ENCODE measurements around the gene KRIT1.

KRIT1 gene

DNA sequence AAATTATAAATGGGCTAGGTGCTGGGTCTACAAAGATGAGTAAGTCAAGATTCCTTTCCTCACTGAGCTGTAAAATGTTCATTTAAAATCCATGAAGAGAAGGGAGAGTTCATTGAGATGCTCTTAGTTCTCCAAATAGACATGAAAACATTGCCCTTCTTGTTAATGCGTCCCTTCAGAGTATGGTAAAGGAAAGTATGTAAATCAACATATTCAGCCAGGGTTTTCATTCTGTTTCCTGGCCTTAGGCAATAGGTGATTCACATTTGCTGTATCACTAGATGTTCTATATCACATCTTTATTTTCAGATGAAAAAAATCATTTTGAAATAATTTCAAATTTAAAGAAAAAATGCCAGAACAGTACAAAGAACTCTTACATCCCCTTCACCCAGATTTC, 5.5 kb upstream of the KRIT1 start:
- no peak for DNase-seq (ENCODE audit: low spot score)
- in situ Hi-C loops (cut with MboI; ENCODE audit: low sequenced_read_pairs, unreplicated experiment), result no loop called here
- TF ChIP-seq, protein P1, sequence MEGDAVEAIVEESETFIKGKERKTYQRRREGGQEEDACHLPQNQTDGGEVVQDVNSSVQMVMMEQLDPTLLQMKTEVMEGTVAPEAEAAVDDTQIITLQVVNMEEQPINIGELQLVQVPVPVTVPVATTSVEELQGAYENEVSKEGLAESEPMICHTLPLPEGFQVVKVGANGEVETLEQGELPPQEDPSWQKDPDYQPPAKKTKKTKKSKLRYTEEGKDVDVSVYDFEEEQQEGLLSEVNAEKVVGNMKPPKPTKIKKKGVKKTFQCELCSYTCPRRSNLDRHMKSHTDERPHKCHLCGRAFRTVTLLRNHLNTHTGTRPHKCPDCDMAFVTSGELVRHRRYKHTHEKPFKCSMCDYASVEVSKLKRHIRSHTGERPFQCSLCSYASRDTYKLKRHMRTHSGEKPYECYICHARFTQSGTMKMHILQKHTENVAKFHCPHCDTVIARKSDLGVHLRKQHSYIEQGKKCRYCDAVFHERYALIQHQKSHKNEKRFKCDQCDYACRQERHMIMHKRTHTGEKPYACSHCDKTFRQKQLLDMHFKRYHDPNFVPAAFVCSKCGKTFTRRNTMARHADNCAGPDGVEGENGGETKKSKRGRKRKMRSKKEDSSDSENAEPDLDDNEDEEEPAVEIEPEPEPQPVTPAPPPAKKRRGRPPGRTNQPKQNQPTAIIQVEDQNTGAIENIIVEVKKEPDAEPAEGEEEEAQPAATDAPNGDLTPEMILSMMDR (IDR thresholded peaks at IDR 0.05; ENCODE audit: borderline replicate concordance, control extremely low read depth, extremely low read depth, insufficient read depth, missing control alignments), result no peak

DNA sequence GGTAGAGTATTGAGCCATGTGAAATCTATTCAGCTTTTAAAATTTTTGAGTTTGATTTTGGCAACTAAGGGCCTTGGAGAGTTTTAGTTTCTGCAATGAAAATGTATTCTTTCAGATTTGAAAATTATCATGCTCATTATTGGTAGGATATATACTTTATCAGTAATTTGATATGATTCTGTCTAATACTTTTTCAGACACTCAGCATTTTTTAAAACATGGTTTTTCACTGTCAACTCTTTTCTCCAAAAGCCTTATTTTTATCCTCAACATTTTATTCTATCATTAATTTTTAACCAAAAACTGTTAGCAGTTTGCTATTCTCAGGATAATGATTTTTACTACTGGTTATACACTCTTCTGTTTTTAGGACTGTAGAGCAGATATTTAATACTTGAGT, 4.9 kb upstream of the KRIT1 start:
- TF ChIP-seq, protein P1 (IDR thresholded peaks at IDR 0.05; ENCODE audit: borderline replicate concordance, control extremely low read depth, extremely low read depth, insufficient read depth, missing control alignments), result no peak
- DNase-seq (ENCODE audit: low spot score), result no peak
- in situ Hi-C loops (cut with MboI; ENCODE audit: low sequenced_read_pairs, unreplicated experiment), result no loop called here

DNA sequence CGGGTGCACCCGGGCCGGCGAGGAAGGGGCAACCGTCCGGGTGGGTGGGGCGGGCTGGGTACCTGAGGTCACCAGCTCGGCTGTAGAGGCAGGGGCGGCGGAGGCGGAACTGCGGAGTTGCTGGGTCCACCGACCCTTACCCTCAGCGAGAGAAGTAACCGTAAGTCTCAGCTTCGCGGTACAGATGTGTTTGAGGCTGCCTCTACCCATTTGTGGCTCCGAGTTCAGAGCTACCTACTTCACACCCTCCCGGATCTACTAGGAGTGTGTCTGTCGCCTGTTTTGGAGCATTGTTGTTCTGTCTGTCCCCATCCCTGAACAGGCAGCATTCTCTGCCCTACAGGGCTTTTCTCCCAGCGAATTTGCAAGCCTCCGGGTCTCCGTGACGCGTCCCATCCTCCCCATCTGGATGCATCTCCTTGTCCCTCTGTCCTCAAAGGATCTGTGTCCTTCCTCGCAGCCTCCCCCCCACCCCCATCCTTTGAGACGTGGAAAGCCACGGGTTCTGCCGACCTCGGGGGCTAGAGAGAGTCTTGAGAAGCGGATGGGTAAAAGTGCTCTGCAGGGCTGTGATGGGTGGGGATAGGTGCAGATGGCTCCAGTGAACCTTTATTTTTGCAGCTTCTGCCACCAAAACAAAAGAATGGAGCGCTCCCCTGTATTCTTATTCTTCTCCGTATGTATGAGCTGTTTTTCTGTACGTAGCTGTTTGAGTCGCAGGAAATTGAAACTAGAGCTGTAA, 817 bp upstream of the KRIT1 start:
- TF ChIP-seq, protein P1 (IDR thresholded peaks at IDR 0.05; ENCODE audit: borderline replicate concordance, control extremely low read depth, extremely low read depth, insufficient read depth, missing control alignments), result no peak
- DNase-seq (ENCODE audit: low spot score), result peak; percentile 53
- in situ Hi-C loops (cut with MboI; ENCODE audit: low sequenced_read_pairs, unreplicated experiment), result no loop called here

DNA sequence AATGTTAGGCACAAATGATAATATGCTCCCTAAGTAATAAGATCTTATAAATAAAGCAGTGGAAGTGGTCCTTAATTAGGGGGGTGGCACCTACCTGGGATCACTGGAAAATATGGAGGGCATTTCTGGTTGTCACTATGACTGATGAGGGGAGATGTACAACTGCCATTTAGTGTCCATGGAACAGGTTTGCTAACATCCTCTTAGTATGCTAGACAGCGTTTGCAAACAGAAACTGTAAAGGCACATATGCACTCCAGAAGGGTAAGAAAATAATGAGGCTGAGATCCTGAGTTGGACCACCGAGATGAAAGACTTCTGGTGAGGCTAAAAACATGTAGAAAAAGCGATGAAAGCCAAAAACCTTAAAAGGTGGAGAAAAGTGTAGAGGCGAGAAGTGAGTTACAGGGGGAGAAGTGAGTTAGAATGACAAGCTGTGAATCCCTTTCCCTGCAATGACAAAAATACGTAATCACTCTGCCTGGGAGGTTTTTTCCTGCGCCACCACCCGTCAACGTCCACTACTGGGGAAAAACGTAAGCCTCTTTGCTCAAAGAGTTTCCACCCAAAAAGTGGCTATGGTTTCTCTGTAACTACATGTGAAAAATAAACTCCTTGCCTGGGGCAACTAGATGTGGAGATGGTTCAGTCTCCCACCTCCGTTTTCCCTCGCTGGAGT, 767 bp downstream of the KRIT1 start:
- TF ChIP-seq, protein P1 (IDR thresholded peaks at IDR 0.05; ENCODE audit: borderline replicate concordance, control extremely low read depth, extremely low read depth, insufficient read depth, missing control alignments), result no peak
- in situ Hi-C loops (cut with MboI; ENCODE audit: low sequenced_read_pairs, unreplicated experiment), result no loop called here
- no peak for DNase-seq (ENCODE audit: low spot score)

DNA sequence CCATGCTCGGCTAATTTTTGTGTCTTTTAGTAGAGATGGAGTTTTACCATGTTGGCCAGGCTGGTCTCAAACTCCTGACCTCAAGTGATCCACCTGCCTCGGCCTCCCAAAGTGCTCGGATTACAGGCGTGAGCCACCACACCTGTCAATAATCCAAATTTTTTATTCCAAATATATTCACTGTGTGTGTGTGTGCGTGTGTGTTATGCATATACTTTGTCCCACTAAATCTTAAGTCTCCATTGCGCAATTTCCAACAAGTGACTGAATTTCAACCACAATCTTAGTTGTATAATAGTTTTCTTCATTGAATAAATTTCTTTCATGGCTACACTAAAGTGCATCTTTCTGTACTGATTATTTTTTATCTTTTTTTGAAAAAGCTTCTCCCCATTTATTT, 2.7 kb downstream of the KRIT1 start:
- DNase-seq (ENCODE audit: low spot score), result no peak
- in situ Hi-C loops (cut with MboI; ENCODE audit: low sequenced_read_pairs, unreplicated experiment), result no loop called here
- TF ChIP-seq, protein P1 (IDR thresholded peaks at IDR 0.05; ENCODE audit: borderline replicate concordance, control extremely low read depth, extremely low read depth, insufficient read depth, missing control alignments), result no peak

DNA sequence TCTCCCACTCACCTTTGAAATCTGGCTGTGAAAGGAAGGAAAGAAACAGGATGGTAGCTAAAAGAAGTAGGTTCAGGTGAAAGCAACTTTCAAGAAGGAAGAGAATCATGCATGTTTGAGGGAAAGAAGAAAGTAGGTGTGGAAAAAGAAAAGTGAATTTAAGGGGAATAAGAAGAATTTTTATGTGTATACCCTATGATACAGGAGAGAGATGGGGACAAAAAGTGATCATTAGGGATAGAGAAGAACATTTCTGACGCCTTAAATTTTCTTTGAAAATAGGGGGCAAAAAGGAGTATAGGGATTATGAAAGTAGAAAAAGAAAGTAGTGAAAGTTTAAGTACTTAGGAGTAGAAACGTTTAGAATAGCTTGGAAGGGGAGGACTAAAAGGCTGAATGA, 15.2 kb downstream of the KRIT1 start:
- no peak for DNase-seq (ENCODE audit: low spot score)
- TF ChIP-seq, protein P1 (IDR thresholded peaks at IDR 0.05; ENCODE audit: borderline replicate concordance, control extremely low read depth, extremely low read depth, insufficient read depth, missing control alignments), result no peak
- in situ Hi-C loops (cut with MboI; ENCODE audit: low sequenced_read_pairs, unreplicated experiment), result no loop called here

Data from GM13976 (cell line).